GM23338 (cell line): ENCODE measurements around the gene NBEAL2.

Experiments
- CREB1 ChIP-seq: fragments of 250-450 bp; sonication (Bioruptor Pico); IDR thresholded peaks from 2 replicates; pipeline ENCODE4 v1.5.0; 2020; ENCODE audit warnings: low read depth, mild to moderate bottlenecking, moderate library complexity
- ETS1 ChIP-seq: IDR thresholded peaks from 2 replicates; pipeline ENCODE4 v1.6.1; 2016; ENCODE audit warnings: antibody characterized with exemption
- EZH2 ChIP-seq: fragments of 200-600 bp; sonication (generic); IDR thresholded peaks from one replicate; pipeline ENCODE4 v1.8.0; 2017; ENCODE audit warnings: antibody characterized with exemption, mild to moderate bottlenecking, low read depth; ENCODE audit not compliant: unreplicated experiment
- EZH2phosphoT487 ChIP-seq: fragments of 200-600 bp; sonication (generic); IDR thresholded peaks from one replicate; pipeline ENCODE4 v1.8.1; 2018; ENCODE audit warnings: antibody characterized with exemption; ENCODE audit not compliant: unreplicated experiment
- JUNB ChIP-seq: IDR thresholded peaks from one replicate; pipeline ENCODE4 v1.6.1; 2016; ENCODE audit warnings: antibody characterized with exemption; ENCODE audit not compliant: unreplicated experiment
- NANOG ChIP-seq: IDR thresholded peaks from 2 replicates; pipeline ENCODE4 v1.6.1; 2016; ENCODE audit warnings: antibody characterized with exemption, borderline replicate concordance
- POLR2AphosphoS5 ChIP-seq: IDR thresholded peaks from 2 replicates; pipeline ENCODE4 v1.6.1; 2016; ENCODE audit warnings: antibody characterized with exemption, low read depth
- ZNF331 ChIP-seq: fragments of 250-450 bp; sonication (Bioruptor Pico); IDR thresholded peaks from 2 replicates; pipeline ENCODE4 v1.5.0; 2020; ENCODE audit warnings: low read depth, mild to moderate bottlenecking, moderate library complexity
- TF ChIP-seq, protein P1 (sequence below), 2 experiments: fragments of 200-600 bp in 1 of 2; sonication (generic) in 1 of 2; conservative IDR thresholded peaks; 2 replicates each; pipeline versions ENCODE4 v1.5.1 to v1.6.1; 2016 to 2017; ENCODE audit warnings: antibody characterized with exemption in 2 of 2, low read depth in 2 of 2, mild to moderate bottlenecking in 2 of 2, moderate library complexity in 1 of 2
- TF ChIP-seq, protein P2 (sequence below): IDR thresholded peaks from one replicate; pipeline ENCODE4 v1.6.1; 2018; ENCODE audit warnings: antibody characterized with exemption; ENCODE audit not compliant: unreplicated experiment

DNA sequence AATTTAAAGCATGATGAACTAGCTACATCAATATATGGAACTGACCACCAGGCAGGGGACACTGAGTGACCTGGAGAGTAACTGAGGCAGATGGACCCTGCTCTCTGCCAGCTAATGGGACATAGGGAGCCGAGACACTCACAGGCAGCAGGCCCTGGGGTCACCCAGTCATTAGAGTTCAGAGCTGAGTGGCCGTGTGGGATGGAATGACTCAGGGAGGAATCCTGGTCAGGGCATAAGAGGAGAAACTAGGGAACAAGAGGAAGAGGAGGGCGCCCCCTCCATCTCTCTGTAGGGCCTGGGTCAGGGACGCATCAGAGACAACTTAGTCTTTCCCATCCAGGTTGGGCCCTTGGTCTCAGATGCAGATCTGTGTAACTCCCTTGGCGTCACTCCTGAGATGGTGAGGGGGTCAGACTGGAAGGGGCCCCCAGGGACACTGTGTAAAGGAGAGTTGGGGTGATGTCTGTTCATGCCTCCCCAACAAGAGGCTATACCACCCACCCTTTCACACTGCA lies 42.7 kb upstream of the NBEAL2 start:
- TF ChIP-seq, protein P1, sequence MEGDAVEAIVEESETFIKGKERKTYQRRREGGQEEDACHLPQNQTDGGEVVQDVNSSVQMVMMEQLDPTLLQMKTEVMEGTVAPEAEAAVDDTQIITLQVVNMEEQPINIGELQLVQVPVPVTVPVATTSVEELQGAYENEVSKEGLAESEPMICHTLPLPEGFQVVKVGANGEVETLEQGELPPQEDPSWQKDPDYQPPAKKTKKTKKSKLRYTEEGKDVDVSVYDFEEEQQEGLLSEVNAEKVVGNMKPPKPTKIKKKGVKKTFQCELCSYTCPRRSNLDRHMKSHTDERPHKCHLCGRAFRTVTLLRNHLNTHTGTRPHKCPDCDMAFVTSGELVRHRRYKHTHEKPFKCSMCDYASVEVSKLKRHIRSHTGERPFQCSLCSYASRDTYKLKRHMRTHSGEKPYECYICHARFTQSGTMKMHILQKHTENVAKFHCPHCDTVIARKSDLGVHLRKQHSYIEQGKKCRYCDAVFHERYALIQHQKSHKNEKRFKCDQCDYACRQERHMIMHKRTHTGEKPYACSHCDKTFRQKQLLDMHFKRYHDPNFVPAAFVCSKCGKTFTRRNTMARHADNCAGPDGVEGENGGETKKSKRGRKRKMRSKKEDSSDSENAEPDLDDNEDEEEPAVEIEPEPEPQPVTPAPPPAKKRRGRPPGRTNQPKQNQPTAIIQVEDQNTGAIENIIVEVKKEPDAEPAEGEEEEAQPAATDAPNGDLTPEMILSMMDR (conservative IDR thresholded peaks at IDR 0.05; ENCODE audit: low read depth in 2 of 2), result no peak
- TF ChIP-seq, protein P2, sequence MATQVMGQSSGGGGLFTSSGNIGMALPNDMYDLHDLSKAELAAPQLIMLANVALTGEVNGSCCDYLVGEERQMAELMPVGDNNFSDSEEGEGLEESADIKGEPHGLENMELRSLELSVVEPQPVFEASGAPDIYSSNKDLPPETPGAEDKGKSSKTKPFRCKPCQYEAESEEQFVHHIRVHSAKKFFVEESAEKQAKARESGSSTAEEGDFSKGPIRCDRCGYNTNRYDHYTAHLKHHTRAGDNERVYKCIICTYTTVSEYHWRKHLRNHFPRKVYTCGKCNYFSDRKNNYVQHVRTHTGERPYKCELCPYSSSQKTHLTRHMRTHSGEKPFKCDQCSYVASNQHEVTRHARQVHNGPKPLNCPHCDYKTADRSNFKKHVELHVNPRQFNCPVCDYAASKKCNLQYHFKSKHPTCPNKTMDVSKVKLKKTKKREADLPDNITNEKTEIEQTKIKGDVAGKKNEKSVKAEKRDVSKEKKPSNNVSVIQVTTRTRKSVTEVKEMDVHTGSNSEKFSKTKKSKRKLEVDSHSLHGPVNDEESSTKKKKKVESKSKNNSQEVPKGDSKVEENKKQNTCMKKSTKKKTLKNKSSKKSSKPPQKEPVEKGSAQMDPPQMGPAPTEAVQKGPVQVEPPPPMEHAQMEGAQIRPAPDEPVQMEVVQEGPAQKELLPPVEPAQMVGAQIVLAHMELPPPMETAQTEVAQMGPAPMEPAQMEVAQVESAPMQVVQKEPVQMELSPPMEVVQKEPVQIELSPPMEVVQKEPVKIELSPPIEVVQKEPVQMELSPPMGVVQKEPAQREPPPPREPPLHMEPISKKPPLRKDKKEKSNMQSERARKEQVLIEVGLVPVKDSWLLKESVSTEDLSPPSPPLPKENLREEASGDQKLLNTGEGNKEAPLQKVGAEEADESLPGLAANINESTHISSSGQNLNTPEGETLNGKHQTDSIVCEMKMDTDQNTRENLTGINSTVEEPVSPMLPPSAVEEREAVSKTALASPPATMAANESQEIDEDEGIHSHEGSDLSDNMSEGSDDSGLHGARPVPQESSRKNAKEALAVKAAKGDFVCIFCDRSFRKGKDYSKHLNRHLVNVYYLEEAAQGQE, result no peak
- no peak for TF ChIP-seq EZH2phosphoT487
- TF ChIP-seq CREB1, result no peak
- TF ChIP-seq POLR2AphosphoS5, result no peak
- TF ChIP-seq JUNB, result no peak
- no peak for TF ChIP-seq EZH2
- no peak for TF ChIP-seq ETS1
- TF ChIP-seq NANOG, result no peak
- no peak for TF ChIP-seq ZNF331 (CRISPR knock-in tag)
